ENCODE results near the gene SLC7A10.

DNA sequence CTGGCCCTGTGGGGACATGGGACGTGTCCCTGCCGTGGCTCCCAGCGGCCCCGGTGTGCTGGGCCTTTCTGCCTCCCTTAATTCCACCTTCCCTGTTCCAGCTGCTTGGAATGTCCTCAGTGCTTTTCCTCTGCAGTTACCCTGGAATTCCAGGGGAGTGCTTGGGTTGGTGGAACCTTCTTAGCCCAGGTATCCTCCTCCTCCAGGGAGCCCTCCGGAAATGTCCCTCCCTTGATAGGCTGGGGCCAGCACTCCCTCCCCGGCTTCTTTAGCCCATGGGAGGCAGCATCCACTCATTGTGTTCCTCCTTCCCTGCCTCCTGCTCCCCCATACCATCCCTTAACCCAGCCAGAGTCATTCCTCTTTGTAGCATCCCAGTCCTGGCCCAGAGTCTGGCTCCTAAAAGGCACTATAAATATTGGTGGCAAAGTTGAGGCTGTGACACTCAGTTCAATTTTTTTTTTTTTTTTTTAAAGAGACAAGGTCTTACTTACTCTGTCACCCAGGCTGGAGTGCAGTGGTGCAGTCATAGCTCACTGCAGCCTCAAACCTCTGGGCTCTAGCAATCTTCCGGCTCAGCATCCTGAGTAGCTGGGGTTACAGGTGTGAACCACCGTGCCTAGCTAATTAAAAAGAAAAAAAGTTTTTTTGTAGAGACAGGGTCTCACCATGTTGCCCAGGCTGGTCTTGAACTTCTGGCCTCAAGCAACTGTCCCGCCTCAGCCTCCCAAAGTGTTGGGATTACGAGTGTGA lies 13.7 kb upstream of the SLC7A10 start:
- TF ChIP-seq POLR2A (IDR thresholded peaks at IDR 0.05) (no peak), CTCF (IDR thresholded peaks at IDR 0.05) (no peak), POLR2AphosphoS5 (IDR thresholded peaks at IDR 0.05) (no peak)

All from breast epithelium (tissue), 3 donors.